Measurements from ENCODE around the gene CSPG5. TPM values are rescaled to one million over a fixed set of nuclear protein-coding genes. Genes with fewer than 3 reads are reported as not detected.

Gene CSPG5
- total RNA-seq, 3 donors from 2014 or later: 0.58 to 1.7 (median 0.60) TPM

DNA sequence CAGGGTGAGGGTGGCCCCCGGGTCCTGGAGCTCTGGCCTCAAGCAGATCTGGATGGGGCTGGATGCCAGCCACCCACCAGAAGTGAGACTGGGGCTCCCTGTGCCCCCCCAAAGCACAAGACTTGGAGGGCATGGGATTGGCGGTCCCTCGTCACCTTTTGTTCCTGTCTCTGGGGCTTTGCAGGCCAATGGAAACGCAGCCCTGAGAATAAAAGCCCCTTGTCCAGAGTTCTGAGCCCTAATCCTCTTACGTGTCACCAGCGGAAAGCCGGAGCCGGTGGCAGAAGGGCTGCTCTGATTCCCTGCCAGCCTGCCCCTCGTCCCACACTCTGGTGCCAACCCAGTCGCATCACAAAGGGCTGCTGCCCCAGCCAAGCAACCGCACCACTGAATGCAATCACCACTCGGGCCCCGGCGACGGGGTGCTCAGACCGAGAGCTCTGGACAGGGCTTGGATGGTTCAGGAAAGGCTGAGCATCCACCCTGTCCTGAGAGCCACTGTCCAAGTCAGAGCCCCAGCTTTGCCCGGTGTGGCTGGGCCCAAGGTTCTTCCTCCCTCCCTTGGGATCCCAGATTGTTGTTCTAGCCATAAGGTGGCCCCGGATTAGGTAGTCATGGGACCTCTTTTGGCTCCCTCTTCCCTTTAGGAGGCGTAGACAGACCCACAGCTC lies 42.3 kb downstream of the CSPG5 start:
- Histone ChIP-seq H3K9me3 (no peaks in the 10 kb centered on the region), H3K4me1 (ENCODE audit: low read depth) (no peaks in the 10 kb centered on the region), H3K4me3 (no peak overlapping the region), H3K36me3 (ENCODE audit: low read depth) (no peaks in the 10 kb centered on the region)
- TF ChIP-seq, protein P1, sequence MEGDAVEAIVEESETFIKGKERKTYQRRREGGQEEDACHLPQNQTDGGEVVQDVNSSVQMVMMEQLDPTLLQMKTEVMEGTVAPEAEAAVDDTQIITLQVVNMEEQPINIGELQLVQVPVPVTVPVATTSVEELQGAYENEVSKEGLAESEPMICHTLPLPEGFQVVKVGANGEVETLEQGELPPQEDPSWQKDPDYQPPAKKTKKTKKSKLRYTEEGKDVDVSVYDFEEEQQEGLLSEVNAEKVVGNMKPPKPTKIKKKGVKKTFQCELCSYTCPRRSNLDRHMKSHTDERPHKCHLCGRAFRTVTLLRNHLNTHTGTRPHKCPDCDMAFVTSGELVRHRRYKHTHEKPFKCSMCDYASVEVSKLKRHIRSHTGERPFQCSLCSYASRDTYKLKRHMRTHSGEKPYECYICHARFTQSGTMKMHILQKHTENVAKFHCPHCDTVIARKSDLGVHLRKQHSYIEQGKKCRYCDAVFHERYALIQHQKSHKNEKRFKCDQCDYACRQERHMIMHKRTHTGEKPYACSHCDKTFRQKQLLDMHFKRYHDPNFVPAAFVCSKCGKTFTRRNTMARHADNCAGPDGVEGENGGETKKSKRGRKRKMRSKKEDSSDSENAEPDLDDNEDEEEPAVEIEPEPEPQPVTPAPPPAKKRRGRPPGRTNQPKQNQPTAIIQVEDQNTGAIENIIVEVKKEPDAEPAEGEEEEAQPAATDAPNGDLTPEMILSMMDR (IDR thresholded peaks at IDR 0.05): no peak
- intact Hi-C loops (cut with DNase I, micrococcal nuclease): no loop called here
- DNase-seq (no peak), ATAC-seq (no peak)

DNA sequence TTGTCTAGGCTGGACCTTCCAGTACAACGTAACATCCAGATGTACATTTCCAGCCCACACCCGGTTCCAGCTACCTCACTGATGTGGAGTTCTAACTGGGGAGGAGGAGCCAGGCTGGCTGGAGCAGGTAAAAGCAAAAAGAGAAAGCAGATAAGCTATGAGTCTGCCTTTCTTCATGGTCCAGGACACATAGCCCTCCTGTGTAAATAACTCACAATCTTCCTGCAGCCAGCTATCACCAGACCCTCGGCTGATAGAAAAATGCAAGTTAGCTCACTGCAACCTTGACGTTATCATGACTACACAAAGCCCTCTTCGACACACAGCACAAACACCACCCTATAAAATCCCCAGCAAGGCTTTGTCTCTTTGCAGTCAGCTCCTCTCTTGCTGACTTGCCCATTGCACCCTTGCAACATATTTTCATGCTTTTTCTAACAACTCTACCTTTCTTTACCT lies 44.6 kb downstream of the CSPG5 start:
- no peaks in the 10 kb centered on the region for H3K36me3 ChIP-seq (ENCODE audit: low read depth)
- TF ChIP-seq, protein P1 (IDR thresholded peaks at IDR 0.05): no peak
- ATAC-seq: no peak
- DNase-seq: no peak
- no peaks in the 10 kb centered on the region for H3K9me3 ChIP-seq
- H3K4me1 ChIP-seq (ENCODE audit: low read depth): no peaks in the 10 kb centered on the region
- intact Hi-C loops (cut with DNase I, micrococcal nuclease): no loop called here
- no peak overlapping the region for H3K4me3 ChIP-seq

DNA sequence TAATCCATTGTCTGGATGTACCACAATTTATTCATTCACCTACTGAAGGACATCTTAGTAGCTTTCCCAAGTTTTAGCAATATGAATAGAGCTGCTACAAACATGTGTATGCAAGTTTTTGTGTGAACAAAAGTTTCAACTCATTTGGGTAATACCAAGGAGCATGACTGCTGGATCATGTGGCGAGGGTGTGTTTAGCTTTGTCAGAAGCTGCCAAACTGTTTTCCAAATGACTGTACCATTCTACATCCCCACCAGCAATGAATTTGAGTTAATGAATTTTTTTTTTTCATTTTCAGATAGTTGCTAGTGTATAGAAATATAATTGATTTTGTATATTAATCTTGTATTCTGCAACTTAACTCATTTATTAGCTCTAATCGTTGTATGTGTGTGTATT lies 45.2 kb downstream of the CSPG5 start:
- TF ChIP-seq, protein P1 (IDR thresholded peaks at IDR 0.05): no peak
- ATAC-seq: no peak
- Histone ChIP-seq H3K4me3 (no peak overlapping the region), H3K9me3 (no peaks in the 10 kb centered on the region), H3K36me3 (ENCODE audit: low read depth) (no peaks in the 10 kb centered on the region), H3K4me1 (ENCODE audit: low read depth) (no peaks in the 10 kb centered on the region)
- no peak for DNase-seq
- intact Hi-C loops (cut with DNase I, micrococcal nuclease): no loop called here

DNA sequence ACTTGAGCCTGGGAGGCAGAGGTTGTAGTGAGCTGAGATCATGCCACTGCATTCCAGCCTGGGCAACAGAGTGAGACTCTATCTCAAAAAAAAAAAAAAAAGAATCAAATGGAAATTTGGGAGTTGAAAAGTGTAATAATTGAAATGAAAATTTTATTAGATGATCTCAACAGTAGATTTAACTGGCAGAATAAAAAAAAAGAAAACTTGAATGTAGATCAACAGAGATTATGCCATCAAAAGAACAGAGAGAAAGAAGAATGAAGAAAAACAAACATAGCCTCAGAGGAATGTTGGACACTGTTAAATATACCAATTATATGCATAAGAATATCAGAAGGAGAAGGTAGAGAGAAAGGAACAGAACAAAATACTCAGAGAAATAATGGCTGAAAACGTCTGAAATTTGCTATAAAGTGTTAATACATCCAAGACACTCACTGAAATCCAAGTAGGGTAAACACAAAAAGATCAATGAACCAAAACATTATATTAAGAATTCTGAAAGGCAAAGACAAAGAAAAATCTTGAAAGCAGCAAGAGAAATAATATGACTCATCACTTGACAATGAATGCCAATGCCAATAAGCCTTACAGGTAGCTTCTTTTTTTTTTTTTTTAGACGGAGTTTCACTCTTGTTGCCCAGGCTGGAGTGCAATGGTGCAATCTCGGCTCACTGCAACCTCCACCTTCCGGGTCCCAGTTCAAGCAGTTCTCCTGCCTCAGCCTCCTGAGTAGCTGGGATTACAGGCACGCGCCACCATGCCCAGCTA lies 50.5 kb downstream of the CSPG5 start:
- Histone ChIP-seq H3K4me3 (no peak overlapping the region), H3K9me3 (no peaks in the 10 kb centered on the region), H3K36me3 (ENCODE audit: low read depth) (no peaks in the 10 kb centered on the region), H3K4me1 (ENCODE audit: low read depth) (no peaks in the 10 kb centered on the region)
- intact Hi-C loops (cut with DNase I, micrococcal nuclease): no loop called here
- TF ChIP-seq, protein P1 (IDR thresholded peaks at IDR 0.05): no peak
- ATAC-seq: no peak
- DNase-seq: no peak

DNA sequence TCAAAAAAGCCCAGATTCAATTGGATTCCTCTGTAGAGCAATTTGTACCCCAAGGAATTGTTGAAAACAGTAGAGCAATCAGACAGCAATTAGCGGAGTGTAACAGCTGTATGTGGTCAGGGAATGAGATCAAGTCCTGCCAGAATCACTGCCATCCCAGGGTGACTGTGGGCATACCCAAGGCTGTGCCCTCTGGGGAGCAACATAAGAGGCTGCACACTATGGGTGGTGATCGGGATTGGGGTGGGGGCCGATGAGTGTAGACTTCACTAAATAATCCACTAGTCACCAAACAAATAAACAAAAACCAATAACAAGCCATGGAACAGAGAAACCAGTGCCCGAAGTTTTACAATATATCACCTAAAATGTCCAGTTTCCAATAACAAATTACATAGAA lies 53.0 kb downstream of the CSPG5 start:
- intact Hi-C loops (cut with DNase I, micrococcal nuclease): no loop called here
- ATAC-seq: no peak

More for the DNA sequence above, 53.0 kb downstream of the CSPG5 start:
- Histone ChIP-seq H3K4me3 (no peak overlapping the region), H3K36me3 (ENCODE audit: low read depth) (no peaks in the 10 kb centered on the region), H3K9me3 (no peaks in the 10 kb centered on the region), H3K4me1 (ENCODE audit: low read depth) (peaks cover 4% of the 10 kb centered on the region)
- TF ChIP-seq, protein P1 (IDR thresholded peaks at IDR 0.05): no peak
- no peak for DNase-seq
